Endothelial cell of umbilical vein (primary cell): ENCODE measurements around the gene KRT6C. TPM values are rescaled to one million over a fixed set of nuclear protein-coding genes. Genes with fewer than 3 reads are reported as not detected.

ENCODE experiments used
- BruUV-seq: library from RNA; stranded (reverse); fragments of 400-500 nt; replicated peaks from 2 replicates; lab custom pipeline; 2021; lab: Mats Ljungman, UMichigan
- CTCF ChIA-PET: fragments of 300-600, 350-600 bp; sonication (Branson Sonifier 250); formaldehyde crosslinking; loops from one replicate; lab custom pipeline; 2021; ENCODE audit warnings: antibody characterized with exemption, inconsistent platforms; lab: Charles Lee
- POLR2A ChIA-PET: fragments of 300-600, 350-600 bp; sonication (Branson Sonifier 250); formaldehyde crosslinking; loops from one replicate; lab custom pipeline; 2021; ENCODE audit warnings: antibody characterized with exemption, inconsistent platforms; lab: Charles Lee
- DNase-seq: peaks from one replicate; pipeline ENCODE4 v3.0.0-alpha.2; 2011; ENCODE audit warnings: low read depth, low spot score
- FAIRE-seq: peaks from 2 replicates; lab custom pipeline; 2011; peaks lifted over from hg19 to GRCh38; lab: Jason Lieb, UNC
- H2AFZ ChIP-seq: 2 replicates; pipeline ENCODE4 v1.6.0; 2012; ENCODE audit warnings: low read depth, low read length, control low read depth, inconsistent platforms
- H3K27ac ChIP-seq: 2 replicates; pipeline ENCODE4 v1.5.1; 2011; ENCODE audit warnings: low read depth, mild to moderate bottlenecking, control low read depth, low read length, moderate library complexity; ENCODE audit not compliant: insufficient read depth
- H3K27me3 ChIP-seq, 2 experiments: 2 replicates each; pipeline versions ENCODE4 v1.6.0 to v1.6.1; 2011; ENCODE audit warnings: low read length in 2 of 2, mixed read lengths in 1 of 2; ENCODE audit not compliant: control insufficient read depth in 2 of 2, insufficient read depth in 2 of 2
- H3K36me3 ChIP-seq, 2 experiments: 2 replicates in 1 of 2; 3 replicates in 1 of 2; pipeline ENCODE4 v1.5.1; 2011; ENCODE audit warnings: low read length in 2 of 2, mild to moderate bottlenecking in 1 of 2, moderate library complexity in 1 of 2; ENCODE audit not compliant: control insufficient read depth in 2 of 2, insufficient read depth in 2 of 2; ENCODE audit errors: extremely low read depth in 1 of 2
- H3K4me1 ChIP-seq: 3 replicates; pipeline ENCODE4 v1.5.1; 2011; ENCODE audit warnings: mild to moderate bottlenecking, low read length; ENCODE audit not compliant: control insufficient read depth, insufficient read depth; ENCODE audit errors: extremely low read depth
- H3K4me2 ChIP-seq: 2 replicates; pipeline ENCODE4 v1.6.1; 2011; ENCODE audit warnings: low read length, control low read depth, mixed read lengths; ENCODE audit not compliant: insufficient read depth
- H3K4me3 ChIP-seq, 3 experiments: fragments of 200-600 bp in 1 of 3; sonication (generic), shearing (Covaris generic) in 1 of 3; replicated peaks in 1 of 3; 2 replicates each; pipeline ENCODE4 v1.5.1; 2011 to 2016; ENCODE audit warnings: control low read depth in 3 of 3, low read length in 3 of 3, mild to moderate bottlenecking in 2 of 3, inconsistent platforms in 1 of 3, low read depth in 1 of 3, moderate library complexity in 1 of 3; ENCODE audit not compliant: insufficient read depth in 1 of 3
- H3K79me2 ChIP-seq: 2 replicates; pipeline ENCODE4 v1.6.0; 2012; ENCODE audit warnings: low read length, inconsistent platforms; ENCODE audit not compliant: control insufficient read depth, insufficient read depth
- H3K9ac ChIP-seq: replicated peaks from 2 replicates; pipeline ENCODE3; 2011; ENCODE audit warnings: low read length, control low read depth; ENCODE audit not compliant: insufficient read depth; ENCODE audit errors: extremely low read depth
- H3K9me1 ChIP-seq: replicated peaks from 3 replicates; pipeline ENCODE4 v1.6.0; 2011; ENCODE audit warnings: mild to moderate bottlenecking, low read length; ENCODE audit not compliant: control insufficient read depth, insufficient read depth; ENCODE audit errors: extremely low read depth
- H3K9me3 ChIP-seq: replicated peaks from 2 replicates; pipeline ENCODE4 v1.5.1; 2012; ENCODE audit warnings: low read length, inconsistent platforms; ENCODE audit not compliant: control insufficient read depth, insufficient read depth
- H4K20me1 ChIP-seq: replicated peaks from 2 replicates; pipeline ENCODE3; 2011; ENCODE audit warnings: mild to moderate bottlenecking, low read length; ENCODE audit not compliant: control insufficient read depth, insufficient read depth; ENCODE audit errors: extremely low read depth
- EZH2 ChIP-seq: IDR thresholded peaks from 2 replicates; pipeline ENCODE4 v1.6.1; 2012; ENCODE audit warnings: borderline replicate concordance, low read depth, mild to moderate bottlenecking, moderate library complexity, low read length, inconsistent platforms; ENCODE audit not compliant: severe bottlenecking
- FOS ChIP-seq: IDR thresholded peaks from 2 replicates; pipeline ENCODE4 v1.6.1; 2011; ENCODE audit warnings: mild to moderate bottlenecking, low read length, moderate library complexity, borderline replicate concordance; ENCODE audit not compliant: insufficient read depth
- GATA2 ChIP-seq: IDR thresholded peaks from 2 replicates; pipeline ENCODE4 v1.7.0; 2011; ENCODE audit warnings: low read depth, mild to moderate bottlenecking, moderate library complexity, mixed read lengths, low read length; ENCODE audit not compliant: insufficient read length, insufficient read depth
- JUN ChIP-seq: IDR thresholded peaks from 2 replicates; pipeline ENCODE4 v1.6.1; 2011; ENCODE audit warnings: borderline replicate concordance, low read depth; ENCODE audit not compliant: insufficient read length, insufficient read depth
- MAX ChIP-seq: IDR thresholded peaks from 2 replicates; pipeline ENCODE4 v1.6.1; 2011; ENCODE audit not compliant: insufficient read depth, insufficient read length
- MYC ChIP-seq: IDR thresholded peaks from one replicate; pipeline ENCODE4 v1.6.1; 2011; ENCODE audit warnings: mild to moderate bottlenecking, low read depth, low read length
- POLR2A ChIP-seq: IDR thresholded peaks from 2 replicates; pipeline ENCODE4 v1.6.1; 2012; ENCODE audit warnings: low read depth, mild to moderate bottlenecking, control low read depth, low read length
- POLR2AphosphoS5 ChIP-seq: IDR thresholded peaks from 2 replicates; pipeline ENCODE4 v1.6.1; 2012; ENCODE audit warnings: low read depth, mild to moderate bottlenecking, control low read depth, low read length, moderate library complexity; ENCODE audit not compliant: insufficient read depth
- dilution Hi-C: fragments of 300-500 bp; cut with MboI; formaldehyde crosslinking; loops from one replicate; pipeline ENCODE4 v1.15.0; 2019; ENCODE audit warnings: low sequenced_read_pairs; ENCODE audit not compliant: extremely low pct_ligation_motif_present
- intact Hi-C: fragments of 100-400 bp; cut with micrococcal nuclease; formaldehyde crosslinking; loops from one replicate; pipeline ENCODE4 v1.10.0; 2022
- polyA plus RNA-seq, 4 experiments: library from polyadenylated mRNA; depleted of rRNA in 3 of 4; stranded (reverse) in 3 of 4; unstranded in 1 of 4; fragments of >200 nt; gene quantifications; 2 replicates each; pipeline versions ENCODE4 v1.2.1 to v1.2.3, GENCODE V29; 2011 to 2012; ENCODE audit warnings: missing spikeins in 1 of 4
- total RNA-seq: library from RNA; stranded (reverse); gene quantifications from 2 replicates; pipeline ENCODE4 v1.2.3, GENCODE V29; 2021
- TF ChIP-seq, protein P1 (sequence below), 2 donors: IDR thresholded peaks; 1 replicate in 1 of 2; 2 replicates in 1 of 2; pipeline ENCODE4 v1.5.1; 2011; ENCODE audit warnings: low read length in 2 of 2, mild to moderate bottlenecking in 2 of 2, moderate library complexity in 2 of 2, control low read depth in 1 of 2, inconsistent platforms in 1 of 2, low read depth in 1 of 2; ENCODE audit not compliant: insufficient read depth in 1 of 2; ENCODE audit errors: extremely low read depth in 1 of 2

The KRT6C gene
- total and polyA plus RNA-seq, 2 donors (not counting 3 experiments of a cell fraction or from before 2014, with no cell fraction given) = not detected

- Histone ChIP-seq H3K9me1 (no peaks in the 10 kb centered on the region), H3K27ac (no peak overlapping the region), H3K27me3 (peaks cover 4 to 7% of the 10 kb centered on the region in 2 experiments), H3K4me3 (no peak overlapping the region), H3K9ac (no peak overlapping the region), H3K4me1 (no peaks in the 10 kb centered on the region), H3K9me3 (no peaks in the 10 kb centered on the region), H2AFZ (no peak overlapping the region), H3K79me2 (no peaks in the 10 kb centered on the region), H4K20me1 (no peaks in the 10 kb centered on the region), H3K4me2 (no peak overlapping the region), H3K36me3 (no peaks in the 10 kb centered on the region)
- TF ChIP-seq MAX = no peak
- no peak for TF ChIP-seq POLR2A
- no peak for TF ChIP-seq EZH2
- no peak for TF ChIP-seq MYC
- no peak for TF ChIP-seq FOS
- TF ChIP-seq, protein P1, sequence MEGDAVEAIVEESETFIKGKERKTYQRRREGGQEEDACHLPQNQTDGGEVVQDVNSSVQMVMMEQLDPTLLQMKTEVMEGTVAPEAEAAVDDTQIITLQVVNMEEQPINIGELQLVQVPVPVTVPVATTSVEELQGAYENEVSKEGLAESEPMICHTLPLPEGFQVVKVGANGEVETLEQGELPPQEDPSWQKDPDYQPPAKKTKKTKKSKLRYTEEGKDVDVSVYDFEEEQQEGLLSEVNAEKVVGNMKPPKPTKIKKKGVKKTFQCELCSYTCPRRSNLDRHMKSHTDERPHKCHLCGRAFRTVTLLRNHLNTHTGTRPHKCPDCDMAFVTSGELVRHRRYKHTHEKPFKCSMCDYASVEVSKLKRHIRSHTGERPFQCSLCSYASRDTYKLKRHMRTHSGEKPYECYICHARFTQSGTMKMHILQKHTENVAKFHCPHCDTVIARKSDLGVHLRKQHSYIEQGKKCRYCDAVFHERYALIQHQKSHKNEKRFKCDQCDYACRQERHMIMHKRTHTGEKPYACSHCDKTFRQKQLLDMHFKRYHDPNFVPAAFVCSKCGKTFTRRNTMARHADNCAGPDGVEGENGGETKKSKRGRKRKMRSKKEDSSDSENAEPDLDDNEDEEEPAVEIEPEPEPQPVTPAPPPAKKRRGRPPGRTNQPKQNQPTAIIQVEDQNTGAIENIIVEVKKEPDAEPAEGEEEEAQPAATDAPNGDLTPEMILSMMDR (IDR thresholded peaks at IDR 0.05; ENCODE audit: extremely low read depth in 1 of 2, insufficient read depth in 1 of 2, low read depth in 1 of 2, low read length in 2 of 2) = no peak
- no peak for TF ChIP-seq POLR2AphosphoS5
- TF ChIP-seq JUN = no peak
- no peak for TF ChIP-seq GATA2
- ChIA-PET CTCF (no interaction called here), POLR2A (no interaction called here)
- FAIRE-seq = no peak
- dilution Hi-C loops (no loop called here), intact Hi-C loops (no loop called here)
- no peak for DNase-seq
- BruUV-seq = no TSS peak
These were observed 35.0 kb downstream of the KRT6C start for GRCh38 chr12:52438305-52439301.
